HG03442 (cell line): ENCODE measurements around the gene PLIN1.
"Not testable (repeated sequence)": the region's sequence is repeated elsewhere in the genome, so short reads cannot be mapped to it uniquely, and the experiment has no call there.

ENCODE experiments used
- ATAC-seq: cut with Tn5 transposase; IDR thresholded peaks from one replicate; pipeline ENCODE4 v1.9.1; 2021; ENCODE audit warnings: mild to moderate bottlenecking, moderate library complexity; ENCODE audit not compliant: unreplicated experiment

Gene PLIN1, protein sequence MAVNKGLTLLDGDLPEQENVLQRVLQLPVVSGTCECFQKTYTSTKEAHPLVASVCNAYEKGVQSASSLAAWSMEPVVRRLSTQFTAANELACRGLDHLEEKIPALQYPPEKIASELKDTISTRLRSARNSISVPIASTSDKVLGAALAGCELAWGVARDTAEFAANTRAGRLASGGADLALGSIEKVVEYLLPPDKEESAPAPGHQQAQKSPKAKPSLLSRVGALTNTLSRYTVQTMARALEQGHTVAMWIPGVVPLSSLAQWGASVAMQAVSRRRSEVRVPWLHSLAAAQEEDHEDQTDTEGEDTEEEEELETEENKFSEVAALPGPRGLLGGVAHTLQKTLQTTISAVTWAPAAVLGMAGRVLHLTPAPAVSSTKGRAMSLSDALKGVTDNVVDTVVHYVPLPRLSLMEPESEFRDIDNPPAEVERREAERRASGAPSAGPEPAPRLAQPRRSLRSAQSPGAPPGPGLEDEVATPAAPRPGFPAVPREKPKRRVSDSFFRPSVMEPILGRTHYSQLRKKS

GRCh38 chr15:89679212-89679611, at the start of gene PLIN1:
Gene PLIN1, minus strand, starts transcription at chr15:89679367. Its CDS starts 1,878 bp downstream, at chr15:89677489.
- ATAC-seq: no peak

DNA sequence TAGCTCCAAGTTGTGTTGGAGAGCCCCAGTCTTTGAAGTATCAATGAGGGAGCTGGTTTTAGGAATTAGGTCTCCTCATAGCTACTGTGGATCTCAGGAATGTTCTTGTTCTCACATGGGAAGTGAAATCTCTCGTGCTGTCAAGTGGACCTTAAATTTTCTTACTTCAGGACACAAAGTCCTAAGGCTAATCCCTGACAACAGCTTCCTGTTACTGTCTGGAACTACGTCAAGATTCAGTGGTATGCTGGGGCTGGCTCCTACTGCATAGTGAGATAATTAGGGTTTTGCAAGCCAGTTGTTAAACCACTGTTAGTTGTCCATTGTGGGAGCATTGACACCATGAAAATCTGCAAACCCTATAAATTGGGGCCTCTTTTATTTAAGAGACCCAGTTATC, 49.1 kb upstream of the PLIN1 start:
- ATAC-seq: no peak

GRCh38 chr15:89725064-89725463, 45.9 kb upstream of the PLIN1 start:
- ATAC-seq: no peak

GRCh38 chr15:89724621-89725020, 45.5 kb upstream of the PLIN1 start:
- no peak for ATAC-seq

DNA sequence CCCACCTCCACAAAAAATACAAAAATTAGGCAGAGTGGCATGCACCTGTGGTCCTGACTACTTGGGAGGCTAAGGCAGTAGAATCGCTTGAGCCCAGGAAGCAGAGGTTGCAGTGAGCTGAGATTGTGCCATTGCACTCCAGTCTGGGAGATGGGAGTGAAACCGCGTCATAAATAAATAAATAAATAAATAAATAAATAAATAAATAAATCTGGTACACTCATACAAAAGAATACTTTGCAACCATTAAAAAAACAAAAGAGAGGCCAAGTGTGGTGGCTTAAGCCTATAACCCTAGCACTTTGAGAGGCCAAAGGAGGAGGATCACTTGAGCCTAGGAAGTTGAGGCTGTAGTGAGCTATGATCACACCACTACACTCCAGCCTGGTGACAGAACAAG, 43.9 kb upstream of the PLIN1 start:
- ATAC-seq: no peak

GRCh38 chr15:89714775-89715174, 35.6 kb upstream of the PLIN1 start:
- ATAC-seq: no peak

DNA sequence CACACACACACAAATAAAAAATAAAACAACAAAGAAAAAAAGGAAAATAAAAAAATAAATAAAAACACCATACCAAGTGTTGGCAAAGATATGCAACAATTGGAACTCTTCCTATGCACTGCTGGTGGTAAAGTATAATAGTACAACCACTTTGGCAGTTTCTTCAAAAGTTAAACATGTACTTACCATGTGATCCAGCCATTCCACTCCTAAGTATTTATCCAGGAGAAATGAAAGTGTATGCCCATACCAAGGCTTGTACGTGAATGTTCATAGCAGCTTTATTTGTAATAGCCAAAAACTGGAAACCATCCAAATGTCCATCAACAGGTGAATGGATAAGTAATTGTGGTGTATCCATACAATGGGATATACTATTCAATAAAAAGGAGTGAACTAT, 28.4 kb upstream of the PLIN1 start:
- ATAC-seq: no peak

- no peak for ATAC-seq
Measured at GRCh38 chr15:89704411-89704810, 25.2 kb upstream of the PLIN1 start.

- ATAC-seq: no peak
Measured at GRCh38 chr15:89695198-89695597, 16.0 kb upstream of the PLIN1 start.

GRCh38 chr15:89693696-89694095, 14.5 kb upstream of the PLIN1 start:
- no peak for ATAC-seq

- no peak for ATAC-seq
Measured at GRCh38 chr15:89693091-89693490, 13.9 kb upstream of the PLIN1 start.

- peak; percentile 85 for ATAC-seq
Measured at GRCh38 chr15:89690276-89691218, 11.4 kb upstream of the PLIN1 start, which contains the start of the genes PEX11A and WDR93. Gene PEX11A, minus strand, starts transcription at chr15:89690754. Its CDS starts 122 bp downstream, at chr15:89690632. Gene WDR93, plus strand, starts transcription at chr15:89690811. Its CDS starts 10,936 bp downstream, at chr15:89701747.

DNA sequence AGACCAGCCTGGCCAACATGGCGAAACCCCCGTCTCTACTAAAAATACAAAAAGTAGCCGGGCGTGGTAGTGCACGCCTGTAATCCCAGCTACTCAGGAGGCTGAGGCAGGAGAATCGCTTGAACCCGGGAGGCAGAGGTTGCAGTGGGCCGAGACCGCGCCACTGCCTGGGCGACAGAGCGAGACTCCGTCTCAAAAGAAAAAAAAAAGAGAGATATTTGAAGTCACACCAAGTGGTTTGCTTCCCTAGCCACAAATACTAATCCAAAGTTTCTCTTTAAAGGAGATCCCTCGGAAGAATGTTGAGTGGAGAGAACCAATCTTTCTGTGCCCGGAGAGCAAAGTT, 10.7 kb upstream of the PLIN1 start:
- not testable (repeated sequence) for ATAC-seq

- no peak for ATAC-seq
Measured at GRCh38 chr15:89686522-89686921, 7.4 kb upstream of the PLIN1 start.

DNA sequence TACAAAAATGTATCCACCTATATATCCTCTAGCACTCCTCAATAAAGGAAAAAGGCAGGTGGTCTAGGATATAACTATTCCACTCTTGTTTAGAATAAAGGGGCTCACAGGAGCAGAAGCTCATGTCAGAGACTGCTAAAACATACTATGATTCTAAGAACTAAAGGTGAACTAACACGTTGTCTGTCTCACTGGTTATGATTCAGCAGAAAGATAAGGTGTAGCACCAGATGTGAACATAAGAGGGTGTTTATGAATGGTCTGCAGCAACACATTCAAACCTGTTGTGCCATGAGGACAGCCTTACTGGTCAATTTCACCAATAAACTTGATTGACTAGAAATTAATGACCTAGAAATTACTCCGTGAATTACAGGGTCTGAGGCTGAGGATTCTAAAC, 6.8 kb upstream of the PLIN1 start:
- no peak for ATAC-seq

DNA sequence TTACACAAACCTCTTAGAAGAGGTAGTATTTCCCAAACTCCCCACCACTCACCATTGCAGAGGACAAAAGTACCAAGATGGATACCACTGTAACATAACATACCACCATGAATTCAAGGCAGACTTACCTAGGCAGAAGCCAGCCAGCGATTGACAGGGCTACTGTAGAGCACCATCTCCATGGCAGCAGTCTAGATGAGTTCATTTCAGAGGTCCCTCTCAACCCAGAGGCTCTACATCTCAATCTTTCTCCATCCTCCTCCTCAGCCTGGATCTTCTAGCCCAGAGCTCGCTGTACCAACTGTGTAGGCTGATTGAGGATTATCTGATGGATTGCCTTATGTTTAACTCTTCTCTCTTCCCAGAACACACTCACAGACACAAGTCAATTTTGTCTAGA, 2.0 kb upstream of the PLIN1 start:
- ATAC-seq: no peak

GRCh38 chr15:89680282-89680873, 1.2 kb upstream of the PLIN1 start:
- no peak for ATAC-seq

DNA sequence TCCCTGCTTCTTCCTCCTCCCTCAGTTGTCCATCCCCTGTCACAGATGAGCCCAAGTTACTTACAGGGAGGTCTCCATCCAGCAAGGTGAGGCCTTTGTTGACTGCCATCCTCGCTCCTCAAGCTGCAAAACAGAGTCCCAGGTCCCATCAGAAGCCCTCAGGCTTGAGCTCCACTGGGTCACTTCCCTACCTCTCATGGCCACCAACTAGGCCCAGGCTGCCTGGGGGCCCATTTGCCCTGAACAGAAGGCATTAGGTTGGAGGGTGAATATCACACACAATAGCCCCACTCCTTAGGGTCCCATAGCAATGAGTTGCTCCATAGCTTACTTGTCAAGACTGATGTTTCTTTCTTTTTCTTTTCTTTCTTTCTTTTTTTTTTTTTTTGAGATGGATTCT, 1.8 kb downstream of the PLIN1 start:
- ATAC-seq: no peak

- no peak for ATAC-seq
Measured at GRCh38 chr15:89675606-89676005, 3.6 kb downstream of the PLIN1 start.

DNA sequence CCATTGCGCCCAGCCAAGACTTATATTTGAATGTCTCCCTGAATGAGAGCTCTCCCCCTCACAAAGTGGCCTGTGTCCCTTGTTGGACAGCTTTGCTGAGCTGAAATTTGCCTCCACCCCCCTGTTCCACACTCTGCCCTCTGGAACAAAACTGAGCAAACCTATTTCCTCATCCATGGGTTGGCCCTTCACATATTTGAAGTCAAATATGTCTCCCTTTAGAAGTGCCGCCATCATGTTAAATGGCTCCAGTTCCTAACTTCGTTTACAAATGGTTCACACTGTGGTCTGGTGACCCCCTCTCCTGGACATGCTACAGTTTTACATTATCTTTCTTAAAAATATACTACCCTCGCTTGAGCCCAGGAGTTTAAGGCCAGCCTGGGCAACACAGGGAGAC, 4.6 kb downstream of the PLIN1 start:
- no peak for ATAC-seq

DNA sequence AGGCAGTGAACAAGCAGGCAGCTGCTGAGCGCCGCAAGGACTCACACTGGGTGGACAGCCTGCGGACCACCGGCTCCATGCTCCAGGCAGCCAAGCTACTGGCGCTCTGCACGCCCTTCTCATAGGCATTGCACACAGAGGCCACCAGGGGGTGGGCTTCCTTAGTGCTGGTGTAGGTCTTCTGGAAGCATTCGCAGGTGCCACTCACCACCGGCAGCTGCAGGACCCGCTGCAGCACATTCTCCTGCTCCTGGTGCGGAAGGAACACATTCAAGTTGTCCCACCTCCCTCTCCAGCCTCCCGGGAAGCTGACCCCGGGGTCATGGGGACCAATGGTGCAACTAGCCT, 6.0 kb downstream of the PLIN1 start:
- no peak for ATAC-seq
